Measurements from ENCODE around the gene SLC6A3.

SLC6A3 gene

DNA sequence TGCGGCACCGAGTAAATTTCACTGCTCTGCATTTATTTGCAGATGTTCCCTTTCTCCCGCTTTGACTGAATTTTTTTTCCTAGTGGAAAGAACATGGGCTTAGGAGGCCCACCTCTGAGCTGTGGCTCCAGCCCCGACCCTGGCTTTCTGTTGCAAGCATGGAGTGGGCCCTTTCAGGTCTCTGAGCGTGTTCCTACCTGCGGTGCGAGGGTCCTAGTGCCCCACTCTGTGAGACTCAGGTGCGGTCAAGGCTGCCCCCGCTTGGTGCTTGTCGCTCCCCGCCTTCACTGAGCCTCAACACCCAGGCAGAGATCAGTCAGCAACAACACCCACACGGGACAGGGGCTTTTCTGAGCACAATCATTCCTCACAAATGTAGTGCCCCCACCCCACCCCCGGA lies 32.0 kb downstream of the SLC6A3 start:
- H3K27ac ChIP-seq (replicated peaks): no peak overlapping the region
- H3K27me3 ChIP-seq (ENCODE audit: insufficient read depth, poor library complexity, severe bottlenecking): no peaks in the 10 kb centered on the region
- H3K4me3 ChIP-seq (replicated peaks; ENCODE audit: insufficient read depth, low read length): no peak overlapping the region
- DNase-seq (ENCODE audit: low read depth in 1 of 2, low spot score in 1 of 2): no peak
- TF ChIP-seq SPI1 (IDR thresholded peaks at IDR 0.05; ENCODE audit: borderline replicate concordance, low read depth) (no peak), REST (IDR thresholded peaks at IDR 0.05; ENCODE audit: insufficient replicate concordance, low read depth) (no peak), CTCF (IDR thresholded peaks at IDR 0.05; ENCODE audit: insufficient read depth, low read length) (no peak), POLR2AphosphoS5 (IDR thresholded peaks at IDR 0.05; ENCODE audit: low read depth) (no peak), GABPA (IDR thresholded peaks at IDR 0.05; ENCODE audit: low read depth) (no peak)

DNA sequence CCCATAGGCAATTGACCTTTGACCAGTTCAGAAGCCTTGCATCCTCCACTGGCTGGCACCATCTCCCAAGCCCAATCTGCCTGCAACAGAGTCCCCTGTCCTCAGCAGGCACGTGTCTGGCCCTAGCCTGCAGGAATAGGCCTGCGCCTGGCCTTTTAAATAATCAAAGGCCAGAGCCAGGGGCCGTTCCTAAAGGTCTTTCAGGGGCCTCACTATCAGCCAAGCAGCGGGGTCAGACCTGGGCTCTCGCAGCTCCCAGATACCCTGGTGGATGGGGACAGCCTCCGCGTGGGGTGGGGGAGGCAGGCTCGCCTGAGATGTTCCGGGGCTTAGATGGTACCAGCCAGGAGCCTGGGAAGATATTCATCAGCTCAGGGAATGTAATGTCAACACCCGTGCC lies 32.6 kb downstream of the SLC6A3 start:
- Histone ChIP-seq H3K27me3 (ENCODE audit: insufficient read depth, poor library complexity, severe bottlenecking) (no peaks in the 10 kb centered on the region), H3K4me3 (replicated peaks; ENCODE audit: insufficient read depth, low read length) (no peak overlapping the region), H3K27ac (replicated peaks) (no peak overlapping the region)
- TF ChIP-seq POLR2AphosphoS5 (IDR thresholded peaks at IDR 0.05; ENCODE audit: low read depth) (no peak), CTCF (IDR thresholded peaks at IDR 0.05; ENCODE audit: insufficient read depth, low read length) (no peak)
- no peak for DNase-seq (ENCODE audit: low read depth in 1 of 2, low spot score in 1 of 2)

DNA sequence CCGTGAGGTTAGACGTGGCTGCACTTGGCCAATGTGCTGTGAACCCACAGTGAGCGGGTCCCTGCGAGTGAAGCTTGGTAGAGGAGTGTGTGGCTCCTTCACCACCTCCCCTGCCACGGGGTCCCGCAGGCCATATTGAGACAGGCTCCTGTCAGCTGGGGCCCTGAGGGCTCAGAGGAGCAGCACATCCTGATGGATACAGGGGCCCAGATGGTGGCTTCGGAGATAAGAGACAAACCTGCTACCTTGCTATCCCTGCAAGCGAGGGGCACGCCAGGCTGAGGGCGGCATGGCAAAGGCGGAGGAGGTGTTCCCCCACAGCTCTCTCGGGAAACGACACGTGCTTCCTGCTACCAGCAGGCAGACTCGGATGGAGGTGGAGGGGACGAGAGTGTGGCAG lies 33.1 kb downstream of the SLC6A3 start:
- Histone ChIP-seq H3K27ac (replicated peaks) (no peak overlapping the region), H3K4me3 (replicated peaks; ENCODE audit: insufficient read depth, low read length) (no peak overlapping the region), H3K27me3 (ENCODE audit: insufficient read depth, poor library complexity, severe bottlenecking) (no peaks in the 10 kb centered on the region)
- TF ChIP-seq REST (IDR thresholded peaks at IDR 0.05; ENCODE audit: insufficient replicate concordance, low read depth) (no peak), POLR2AphosphoS5 (IDR thresholded peaks at IDR 0.05; ENCODE audit: low read depth) (no peak), GABPA (IDR thresholded peaks at IDR 0.05; ENCODE audit: low read depth) (no peak), SPI1 (IDR thresholded peaks at IDR 0.05; ENCODE audit: borderline replicate concordance, low read depth) (no peak), CTCF (IDR thresholded peaks at IDR 0.05; ENCODE audit: insufficient read depth, low read length) (no peak)
- no peak for DNase-seq (ENCODE audit: low read depth in 1 of 2, low spot score in 1 of 2)

DNA sequence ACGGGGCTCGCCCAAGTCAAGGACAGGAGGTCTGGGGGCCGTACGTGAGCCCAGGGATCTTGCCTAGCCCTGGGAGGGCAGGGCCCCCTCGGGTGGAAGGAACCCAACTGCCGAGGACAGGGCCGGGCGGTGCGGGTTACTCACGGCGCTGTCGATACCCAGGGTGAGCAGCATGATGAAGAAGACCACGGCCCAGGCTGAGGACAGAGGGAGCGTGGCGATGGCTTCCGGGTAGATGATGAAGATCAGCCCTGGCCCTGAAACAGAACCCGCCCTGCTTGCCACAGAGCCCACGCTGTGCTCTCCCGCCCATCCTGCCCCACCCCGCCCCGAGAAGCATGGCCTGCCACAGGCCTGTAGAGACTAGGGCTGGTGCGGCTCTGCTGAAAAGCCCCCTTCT lies 34.1 kb downstream of the SLC6A3 start:
- Histone ChIP-seq H3K27ac (replicated peaks) (no peak overlapping the region), H3K4me3 (replicated peaks; ENCODE audit: insufficient read depth, low read length) (no peak overlapping the region), H3K27me3 (ENCODE audit: insufficient read depth, poor library complexity, severe bottlenecking) (no peaks in the 10 kb centered on the region)
- no peak for TF ChIP-seq CTCF (IDR thresholded peaks at IDR 0.05; ENCODE audit: insufficient read depth, low read length)
- TF ChIP-seq GABPA (IDR thresholded peaks at IDR 0.05; ENCODE audit: low read depth): no peak
- TF ChIP-seq SPI1 (IDR thresholded peaks at IDR 0.05; ENCODE audit: borderline replicate concordance, low read depth): no peak
- no peak for TF ChIP-seq REST (IDR thresholded peaks at IDR 0.05; ENCODE audit: insufficient replicate concordance, low read depth)
- TF ChIP-seq POLR2AphosphoS5 (IDR thresholded peaks at IDR 0.05; ENCODE audit: low read depth): no peak
- DNase-seq (ENCODE audit: low read depth in 1 of 2, low spot score in 1 of 2): no peak
